Measurements from ENCODE around the gene CCDC127. TPM values are rescaled to one million over a fixed set of nuclear protein-coding genes. Genes with fewer than 3 reads are reported as not detected.
"Not testable (repeated sequence)": the region's sequence is repeated elsewhere in the genome, so short reads cannot be mapped to it uniquely, and the experiment has no call there.

CCDC127 gene
- total RNA-seq, 1 donor = 4.3 TPM

GRCh38 chr5:231661-232060, 13.7 kb upstream of the CCDC127 start:
- no peak for TF ChIP-seq CTCF (IDR thresholded peaks at IDR 0.05; ENCODE audit: insufficient read depth, low read depth, low read length)
- DNase-seq (ENCODE audit: low read depth) = no peak
- H3K4me3 ChIP-seq (ENCODE audit: low read depth, low read length) = no peak overlapping the region

- no peak for TF ChIP-seq CTCF (IDR thresholded peaks at IDR 0.05; ENCODE audit: insufficient read depth, low read depth, low read length)
- no peak for DNase-seq (ENCODE audit: low read depth)
- H3K4me3 ChIP-seq (ENCODE audit: low read depth, low read length) = no peak overlapping the region
These were observed 12.8 kb upstream of the CCDC127 start for GRCh38 chr5:230711-231110.

GRCh38 chr5:228886-229285, 10.9 kb upstream of the CCDC127 start:
- no peak for DNase-seq (ENCODE audit: low read depth)
- TF ChIP-seq CTCF (IDR thresholded peaks at IDR 0.05; ENCODE audit: insufficient read depth, low read depth, low read length) = no peak
- H3K4me3 ChIP-seq (ENCODE audit: low read depth, low read length) = no peak overlapping the region

- not testable (repeated sequence) for DNase-seq (ENCODE audit: low read depth); H3K4me3 ChIP-seq (ENCODE audit: low read depth, low read length)
These were observed 9.4 kb upstream of the CCDC127 start for GRCh38 chr5:227375-227774.

GRCh38 chr5:225334-225733, 7.4 kb upstream of the CCDC127 start:
- TF ChIP-seq CTCF (IDR thresholded peaks at IDR 0.05; ENCODE audit: insufficient read depth, low read depth, low read length) = no peak
- DNase-seq (ENCODE audit: low read depth) = no peak
- H3K4me3 ChIP-seq (ENCODE audit: low read depth, low read length) = no peak overlapping the region

GRCh38 chr5:223791-224190, 5.8 kb upstream of the CCDC127 start:
- no peak for TF ChIP-seq CTCF (IDR thresholded peaks at IDR 0.05; ENCODE audit: insufficient read depth, low read depth, low read length)
- no peak overlapping the region for H3K4me3 ChIP-seq (ENCODE audit: low read depth, low read length)
- no peak for DNase-seq (ENCODE audit: low read depth)

GRCh38 chr5:222951-223715, 5.2 kb upstream of the CCDC127 start:
- peak; percentile 10 for DNase-seq (ENCODE audit: low read depth)

GRCh38 chr5:219991-220390, 2.0 kb upstream of the CCDC127 start:
- peak; percentile 73 for DNase-seq (ENCODE audit: low read depth)
- H3K4me3 ChIP-seq (ENCODE audit: low read depth, low read length) = peak overlapping the region; percentile 92
- no peak for TF ChIP-seq CTCF (IDR thresholded peaks at IDR 0.05; ENCODE audit: insufficient read depth, low read depth, low read length)

More at GRCh38 chr5:222951-223715, 5.2 kb upstream of the CCDC127 start:
- not testable (repeated sequence) for H3K4me3 ChIP-seq (ENCODE audit: low read depth, low read length)

All from fibroblast of villous mesenchyme (primary cell).